Activated naive CD4-positive, alpha-beta T cell treated with Interleukin-2 at 50 U/mL for 16 hours (primary cell): Measurements from ENCODE around the gene TUFM.
A peak's percentile ranks its signal among the peaks of the same experiment; 100 is the strongest.
"Not testable (repeated sequence)": the region's sequence is repeated elsewhere in the genome, so short reads cannot be mapped to it uniquely, and the experiment has no call there.

Experiments
- DNase-seq: peaks from one replicate; pipeline ENCODE4 v3.0.0-alpha.2; 2020

TUFM gene

GRCh38 chr16:28837672-28838557 is 8.2 kb downstream of the TUFM start:
- DNase-seq: no peak

- no peak for DNase-seq
Measured at GRCh38 chr16:28836761-28837064, 9.4 kb downstream of the TUFM start.

- no peak for DNase-seq
Measured at GRCh38 chr16:28835864-28836760, 10.0 kb downstream of the TUFM start.

GRCh38 chr16:28834873-28835863 is 11.0 kb downstream of the TUFM start:
- no peak for DNase-seq

- DNase-seq: no peak
Measured at GRCh38 chr16:28834349-28834748, 11.8 kb downstream of the TUFM start.

GRCh38 chr16:28830531-28830930 is 15.6 kb downstream of the TUFM start:
- DNase-seq: no peak

GRCh38 chr16:28829747-28830146 is 16.4 kb downstream of the TUFM start:
- DNase-seq: no peak

- no peak for DNase-seq
Measured at GRCh38 chr16:28826141-28826540, 20.0 kb downstream of the TUFM start.

- DNase-seq: no peak
Measured at GRCh38 chr16:28824717-28824973, 21.5 kb downstream of the TUFM start.

GRCh38 chr16:28823873-28824716 is 22.1 kb downstream of the TUFM start:
- peak; percentile 97 for DNase-seq

- DNase-seq: no peak
Measured at GRCh38 chr16:28823291-28823872, 22.8 kb downstream of the TUFM start.

- DNase-seq: peak; percentile 95
Measured at GRCh38 chr16:28822520-28823290, 23.4 kb downstream of the TUFM start, which contains the start of gene ATXN2L. Gene ATXN2L (plus strand): TSS chr16:28822999. CDS start chr16:28823260, 261 bp downstream.

- DNase-seq: no peak
Measured at GRCh38 chr16:28821874-28822519, 24.2 kb downstream of the TUFM start.

- not testable (repeated sequence) for DNase-seq
Measured at GRCh38 chr16:28820546-28820945, 25.6 kb downstream of the TUFM start.

GRCh38 chr16:28820016-28820415 is 26.1 kb downstream of the TUFM start:
- DNase-seq: no peak

- DNase-seq: not testable (repeated sequence)
Measured at GRCh38 chr16:28807445-28808120, 38.6 kb downstream of the TUFM start.

- DNase-seq: peak; percentile 72
Measured at GRCh38 chr16:28802235-28803019, 43.7 kb downstream of the TUFM start.
